Stomach (tissue), 4 donors: ENCODE results near the gene TMED3.

Experiments
- POLR2A ChIP-seq, 4 donors: fragments of 450-650 bp; IDR thresholded peaks; one replicate each; pipeline ENCODE4 v1.6.1; 2016; ENCODE audit warnings: antibody characterized with exemption in 4 of 4, control low read depth in 2 of 4, mild to moderate bottlenecking in 1 of 4, moderate library complexity in 1 of 4
- TF ChIP-seq, protein P1 (sequence below), 7 experiments: fragments of 450-650 bp in 4 of 7; fragments of 200-600 bp in 3 of 7; sonication (generic) in 3 of 7; IDR thresholded peaks; one replicate each; pipeline ENCODE4 v1.5.1; 2016 to 2019; ENCODE audit warnings: antibody characterized with exemption in 7 of 7, control low read depth in 2 of 7, mild to moderate bottlenecking in 1 of 7

DNA sequence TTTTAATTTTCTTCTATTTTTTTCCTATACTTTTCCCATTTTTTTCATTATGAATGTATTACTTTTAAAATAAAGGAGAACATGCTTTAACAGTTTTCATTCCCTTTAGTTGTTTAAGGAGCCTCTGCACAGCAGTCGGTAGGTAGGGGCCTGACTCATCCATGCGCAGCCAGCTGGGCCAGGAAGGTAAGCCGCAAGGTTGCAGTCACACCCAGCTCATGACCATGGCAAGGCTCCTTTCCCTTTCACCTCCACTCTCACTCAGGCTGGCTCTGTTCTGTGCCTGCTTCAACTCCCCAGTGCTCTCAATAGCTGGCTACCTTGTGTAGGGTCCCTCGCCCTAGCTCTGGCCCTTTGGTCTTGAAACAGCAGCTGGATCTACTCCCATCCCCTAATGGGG lies 45.7 kb upstream of the TMED3 start:
- TF ChIP-seq, protein P1, sequence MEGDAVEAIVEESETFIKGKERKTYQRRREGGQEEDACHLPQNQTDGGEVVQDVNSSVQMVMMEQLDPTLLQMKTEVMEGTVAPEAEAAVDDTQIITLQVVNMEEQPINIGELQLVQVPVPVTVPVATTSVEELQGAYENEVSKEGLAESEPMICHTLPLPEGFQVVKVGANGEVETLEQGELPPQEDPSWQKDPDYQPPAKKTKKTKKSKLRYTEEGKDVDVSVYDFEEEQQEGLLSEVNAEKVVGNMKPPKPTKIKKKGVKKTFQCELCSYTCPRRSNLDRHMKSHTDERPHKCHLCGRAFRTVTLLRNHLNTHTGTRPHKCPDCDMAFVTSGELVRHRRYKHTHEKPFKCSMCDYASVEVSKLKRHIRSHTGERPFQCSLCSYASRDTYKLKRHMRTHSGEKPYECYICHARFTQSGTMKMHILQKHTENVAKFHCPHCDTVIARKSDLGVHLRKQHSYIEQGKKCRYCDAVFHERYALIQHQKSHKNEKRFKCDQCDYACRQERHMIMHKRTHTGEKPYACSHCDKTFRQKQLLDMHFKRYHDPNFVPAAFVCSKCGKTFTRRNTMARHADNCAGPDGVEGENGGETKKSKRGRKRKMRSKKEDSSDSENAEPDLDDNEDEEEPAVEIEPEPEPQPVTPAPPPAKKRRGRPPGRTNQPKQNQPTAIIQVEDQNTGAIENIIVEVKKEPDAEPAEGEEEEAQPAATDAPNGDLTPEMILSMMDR (IDR thresholded peaks at IDR 0.05) = no peak
- TF ChIP-seq POLR2A (IDR thresholded peaks at IDR 0.05) = no peak
